CD4-positive, alpha-beta T cell treated with Interferon gamma for 1 hour (primary cell): ENCODE measurements around the gene THNSL1.

ENCODE experiments used
- DNase-seq: peaks from one replicate; pipeline ENCODE4 v3.0.0-alpha.2; 2020

Gene THNSL1

GRCh38 chr10:25061711-25062449 is 45.5 kb downstream of the THNSL1 start:
- DNase-seq, result no peak

GRCh38 chr10:25063157-25063556 is 46.7 kb downstream of the THNSL1 start:
- no peak for DNase-seq

- no peak for DNase-seq
Measured at GRCh38 chr10:25063644-25064043, 47.2 kb downstream of the THNSL1 start.

GRCh38 chr10:25064401-25064800 is 48.0 kb downstream of the THNSL1 start:
- DNase-seq, result no peak

GRCh38 chr10:25065761-25066476 is 49.5 kb downstream of the THNSL1 start:
- DNase-seq, result no peak

GRCh38 chr10:25068152-25069058 is 52.0 kb downstream of the THNSL1 start:
- DNase-seq, result no peak

- DNase-seq, result no peak
Measured at GRCh38 chr10:25071227-25071626, 54.8 kb downstream of the THNSL1 start.

GRCh38 chr10:25072786-25073185 is 56.4 kb downstream of the THNSL1 start:
- DNase-seq, result no peak

GRCh38 chr10:25075825-25076224 is 59.4 kb downstream of the THNSL1 start:
- DNase-seq, result no peak
